NCI-H82 (cell line): ENCODE data around the gene SCLT1.
A peak's percentile ranks its signal among the peaks of the same experiment; 100 is the strongest.
"Not testable (repeated sequence)": the region's sequence is repeated elsewhere in the genome, so short reads cannot be mapped to it uniquely, and the experiment has no call there.

Experiments used
- DNase-seq: peaks from one replicate; lab custom pipeline; 2025; lab: John Stamatoyannopoulos, UW

Gene SCLT1

GRCh38 chr4:129093191-129093920 lies at the start of gene SCLT1:
Gene SCLT1, minus strand, starts transcription at chr4:129093539. Its CDS starts 436 bp downstream, at chr4:129093103.
- DNase-seq, result peak; percentile 98

GRCh38 chr4:129140521-129140920 lies 47.2 kb upstream of the SCLT1 start:
- no peak for DNase-seq

- DNase-seq, result no peak
These were observed 45.6 kb upstream of the SCLT1 start for GRCh38 chr4:129138810-129139496.

- DNase-seq, result no peak
These were observed 43.1 kb upstream of the SCLT1 start for GRCh38 chr4:129136433-129136832.

- no peak for DNase-seq
These were observed 38.0 kb upstream of the SCLT1 start for GRCh38 chr4:129131343-129131742.

GRCh38 chr4:129129143-129129542 lies 35.8 kb upstream of the SCLT1 start:
- no peak for DNase-seq

GRCh38 chr4:129126614-129127013 lies 33.3 kb upstream of the SCLT1 start:
- not testable (repeated sequence) for DNase-seq

GRCh38 chr4:129117705-129118104 lies 24.4 kb upstream of the SCLT1 start:
- DNase-seq, result no peak

GRCh38 chr4:129113919-129114318 lies 20.6 kb upstream of the SCLT1 start:
- DNase-seq, result no peak

- no peak for DNase-seq
These were observed 20.1 kb upstream of the SCLT1 start for GRCh38 chr4:129113434-129113833.

GRCh38 chr4:129111919-129112318 lies 18.6 kb upstream of the SCLT1 start:
- DNase-seq, result no peak

GRCh38 chr4:129110931-129111330 lies 17.6 kb upstream of the SCLT1 start:
- DNase-seq, result peak; percentile 89

- no peak for DNase-seq
These were observed 16.9 kb upstream of the SCLT1 start for GRCh38 chr4:129109965-129110824.

GRCh38 chr4:129098531-129099001 lies 5.2 kb upstream of the SCLT1 start:
- DNase-seq, result no peak

GRCh38 chr4:129095811-129096454 lies 2.6 kb upstream of the SCLT1 start, which contains the start of gene C4orf33:
Gene C4orf33, plus strand, starts transcription at chr4:129096152. Its CDS starts 6,459 bp downstream, at chr4:129102611.
- peak; percentile 19 for DNase-seq

- DNase-seq, result no peak
These were observed 1.0 kb upstream of the SCLT1 start for GRCh38 chr4:129094347-129094746.

- peak; percentile 29 for DNase-seq
These were observed 628 bp downstream of the SCLT1 start for GRCh38 chr4:129092631-129093190.

- no peak for DNase-seq
These were observed 5.8 kb downstream of the SCLT1 start for GRCh38 chr4:129087516-129087915.

- no peak for DNase-seq
These were observed 7.9 kb downstream of the SCLT1 start for GRCh38 chr4:129085472-129085871.

GRCh38 chr4:129082302-129082701 lies 11.0 kb downstream of the SCLT1 start:
- no peak for DNase-seq

GRCh38 chr4:129080129-129080528 lies 13.2 kb downstream of the SCLT1 start:
- no peak for DNase-seq
